ENCODE data around the gene MYT1.
"Not testable (repeated sequence)": the region's sequence is repeated elsewhere in the genome, so short reads cannot be mapped to it uniquely, and the experiment has no call there.

MYT1 gene

DNA sequence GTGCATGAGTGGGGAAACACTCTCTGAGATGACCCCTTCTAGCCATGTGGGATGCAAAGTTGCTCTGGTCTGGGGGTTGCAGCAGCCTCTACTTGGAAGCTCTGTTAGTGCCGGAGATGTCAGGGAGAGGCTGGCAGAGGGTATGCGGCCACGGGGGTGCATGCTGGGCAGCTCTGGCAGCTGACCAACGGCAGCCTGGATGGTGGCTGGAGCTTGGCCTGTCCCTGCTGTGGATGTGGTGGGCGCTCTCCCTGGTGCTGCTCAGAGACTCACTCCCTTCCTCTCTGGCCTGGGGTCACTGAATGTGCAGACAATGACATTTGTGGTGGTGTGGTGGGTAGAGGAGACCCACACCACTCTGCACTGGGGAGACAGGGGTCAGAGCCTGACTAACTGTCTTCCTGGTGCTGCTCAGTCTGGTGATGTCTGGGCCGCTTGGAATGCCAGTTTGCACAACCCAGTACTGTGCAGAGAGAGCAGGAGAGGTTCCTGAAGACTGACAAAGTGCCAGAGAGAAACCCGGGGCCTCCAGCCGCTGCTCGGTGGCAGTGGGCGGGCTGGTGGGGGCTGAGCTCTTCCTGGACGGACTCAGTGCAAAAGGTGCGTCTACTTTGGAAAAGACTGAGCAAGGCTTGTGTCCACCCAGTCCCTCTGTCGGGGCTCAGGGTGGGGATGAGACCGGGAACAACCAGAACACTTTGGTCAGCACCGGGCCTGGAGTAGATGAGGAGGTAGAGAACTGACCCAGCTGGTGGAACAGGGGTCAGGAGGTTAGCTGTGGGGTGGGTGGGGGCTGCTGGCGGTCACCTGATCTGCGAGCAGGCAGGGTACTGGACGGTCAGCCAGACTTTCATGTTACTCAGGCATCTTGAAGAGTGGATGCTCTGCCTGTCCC, 2.7 kb downstream of the MYT1 start:
- in situ Hi-C loops (cut with MboI; ENCODE audit: low sequenced_read_pairs): no loop called here

DNA sequence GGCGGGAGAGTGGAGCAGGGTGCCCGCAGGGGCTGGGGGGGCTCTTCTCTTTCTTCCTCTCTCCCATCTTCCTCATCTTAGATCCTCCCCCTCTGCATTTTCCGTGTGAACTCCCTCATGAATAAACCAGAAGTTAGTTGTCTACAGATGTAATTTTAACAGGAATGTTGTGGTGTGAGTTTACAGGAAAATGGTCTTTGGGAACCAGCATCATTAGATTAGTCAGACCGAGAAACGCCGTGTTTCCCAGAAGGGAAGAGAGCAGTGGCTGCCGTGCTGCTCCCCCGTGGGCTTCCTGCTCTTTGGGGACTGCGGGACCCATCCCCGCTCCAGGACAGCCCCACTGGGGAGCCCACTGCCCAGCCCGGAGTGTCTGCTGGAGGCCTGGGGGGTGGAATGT, 3.4 kb downstream of the MYT1 start:
- in situ Hi-C loops (cut with MboI; ENCODE audit: low sequenced_read_pairs): no loop called here

DNA sequence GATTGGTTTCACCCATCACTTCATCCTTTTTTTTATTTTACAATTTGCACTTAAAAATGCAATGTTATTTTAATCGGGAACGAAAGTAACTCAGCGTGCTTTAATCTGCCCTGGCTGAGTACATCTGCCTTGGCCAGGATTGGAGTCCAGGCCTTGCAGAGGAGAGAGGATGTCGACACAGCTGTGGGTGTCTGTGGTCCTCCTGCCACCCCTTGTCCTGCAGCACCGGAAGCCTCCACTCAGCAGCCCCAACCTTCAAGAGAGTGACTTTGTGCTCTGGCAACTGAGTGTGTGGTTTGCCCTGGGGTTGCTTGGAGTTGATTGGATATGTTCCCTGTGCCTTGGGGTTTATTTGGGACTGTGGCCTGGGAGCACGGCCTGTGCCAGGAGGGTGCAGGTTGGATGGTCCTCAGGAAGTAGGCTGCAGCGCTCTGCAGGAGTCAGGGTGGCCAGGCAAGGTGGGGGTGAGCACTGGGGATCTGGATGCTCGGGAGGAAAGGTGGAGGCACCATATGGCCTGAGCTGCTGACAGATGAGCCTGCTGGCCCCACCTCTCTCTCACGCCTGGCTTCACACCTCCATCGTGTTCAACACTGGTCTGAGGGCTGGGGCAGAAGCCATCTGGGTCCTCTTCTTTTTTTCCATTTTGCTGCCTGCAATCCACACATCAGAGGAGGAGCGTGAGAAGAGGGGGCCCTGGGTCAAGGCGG, 4.3 kb downstream of the MYT1 start:
- in situ Hi-C loops (cut with MboI; ENCODE audit: low sequenced_read_pairs): no loop called here

DNA sequence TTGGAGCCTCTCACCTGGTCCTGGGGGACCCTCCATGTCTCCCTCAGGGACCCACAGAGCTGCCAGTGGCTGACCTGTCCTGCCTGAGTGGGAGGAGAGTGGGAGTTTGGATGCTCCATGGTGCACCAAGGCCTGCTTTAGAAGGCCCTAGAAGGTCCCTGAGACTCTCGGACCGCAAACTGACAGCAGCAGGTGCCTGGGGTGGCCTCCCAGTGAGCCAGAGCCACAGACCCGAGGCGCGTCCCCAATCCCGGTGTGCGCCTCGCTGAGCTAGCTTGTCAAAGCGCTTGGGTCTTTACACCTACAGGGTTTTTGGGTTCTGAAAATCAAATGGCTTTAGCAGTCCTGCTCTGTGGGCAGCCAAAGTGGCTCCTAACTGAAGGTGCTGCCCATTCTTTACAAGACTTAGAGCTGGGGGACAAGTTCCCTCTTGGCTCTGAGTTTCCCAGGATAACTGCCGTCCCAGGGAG, 4.9 kb downstream of the MYT1 start:
- in situ Hi-C loops (cut with MboI; ENCODE audit: low sequenced_read_pairs): no loop called here

DNA sequence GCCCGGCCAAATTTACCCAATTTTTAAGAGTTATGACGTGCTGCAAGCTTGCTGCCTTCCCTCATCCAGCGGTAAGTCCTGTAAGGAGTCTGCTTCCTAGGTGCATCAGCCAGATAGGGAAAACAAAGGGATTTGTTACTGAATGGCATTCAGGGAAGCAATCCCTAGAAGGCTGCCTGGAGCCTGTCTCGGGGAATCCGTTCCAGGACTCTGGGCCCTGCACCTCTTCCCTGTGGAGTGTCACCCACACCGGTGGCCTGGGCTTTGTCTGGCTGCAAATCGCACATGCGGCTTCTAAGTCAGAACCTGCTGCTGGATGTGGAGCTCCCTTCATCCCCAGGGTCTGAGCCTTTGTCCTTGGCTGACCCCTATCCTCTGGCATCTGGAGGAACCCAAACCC, 7.0 kb downstream of the MYT1 start:
- in situ Hi-C loops (cut with MboI; ENCODE audit: low sequenced_read_pairs): no loop called here

DNA sequence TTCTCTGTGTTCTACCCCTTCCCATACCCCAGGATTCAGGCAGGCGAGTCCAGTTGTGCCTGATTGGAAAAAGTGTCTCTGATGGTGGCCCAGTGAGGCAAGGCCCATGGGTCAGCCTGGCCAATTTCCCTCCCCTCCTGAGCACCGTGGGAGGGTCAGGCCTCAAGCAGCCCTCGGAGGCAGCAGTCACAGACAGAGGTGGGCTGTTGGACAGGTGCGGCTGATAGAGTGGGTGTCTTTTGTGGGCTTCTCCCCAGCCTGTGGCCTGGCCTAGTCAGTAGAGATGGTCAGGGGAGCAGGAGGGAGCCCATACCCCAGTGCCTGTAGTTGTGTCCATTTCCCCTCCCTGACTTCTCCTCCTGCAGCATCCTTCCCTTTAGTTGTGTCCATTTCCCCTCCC, 8.9 kb downstream of the MYT1 start:
- in situ Hi-C loops (cut with MboI; ENCODE audit: low sequenced_read_pairs): no loop called here

DNA sequence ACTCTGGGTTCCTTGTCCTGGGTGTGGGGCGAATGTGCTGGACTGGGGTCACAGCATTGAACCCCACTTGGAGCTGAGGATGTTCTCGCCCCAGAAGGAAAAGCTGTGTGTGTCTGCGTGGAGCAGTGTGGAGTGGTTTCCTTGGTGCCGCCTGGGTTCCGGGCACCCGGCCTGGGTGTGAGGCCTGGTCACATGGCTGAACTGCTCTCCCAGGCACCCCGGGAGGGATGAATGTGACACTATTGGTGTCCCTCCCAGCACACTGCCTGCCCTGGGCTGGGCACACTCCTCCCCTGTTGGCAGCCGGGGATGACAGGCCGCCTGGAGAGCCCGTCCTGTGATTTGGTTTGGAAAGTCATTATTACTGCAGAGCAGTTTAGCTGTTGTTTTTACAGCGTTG, 12.3 kb downstream of the MYT1 start:
- in situ Hi-C loops (cut with MboI; ENCODE audit: low sequenced_read_pairs): no loop called here

DNA sequence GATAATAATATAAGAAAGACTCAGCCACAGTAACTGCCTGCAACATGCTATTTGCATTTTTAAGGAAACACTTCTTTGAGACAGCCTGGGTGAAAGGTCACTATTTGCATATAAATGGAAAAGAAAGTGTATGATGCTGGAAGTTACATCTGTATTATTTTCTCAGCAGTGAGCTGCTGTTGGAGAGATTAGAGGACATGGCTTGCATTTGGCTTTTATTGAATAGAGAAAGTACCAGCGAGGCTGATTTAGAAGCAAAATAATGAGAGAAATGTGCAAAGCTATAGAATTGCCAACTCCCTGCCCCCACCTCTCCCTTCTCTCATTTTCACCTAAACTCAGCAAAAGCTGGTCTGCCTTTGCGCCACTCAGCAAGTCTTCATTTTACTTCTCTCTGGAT, 12.7 kb downstream of the MYT1 start:
- in situ Hi-C loops (cut with MboI; ENCODE audit: low sequenced_read_pairs): no loop called here

DNA sequence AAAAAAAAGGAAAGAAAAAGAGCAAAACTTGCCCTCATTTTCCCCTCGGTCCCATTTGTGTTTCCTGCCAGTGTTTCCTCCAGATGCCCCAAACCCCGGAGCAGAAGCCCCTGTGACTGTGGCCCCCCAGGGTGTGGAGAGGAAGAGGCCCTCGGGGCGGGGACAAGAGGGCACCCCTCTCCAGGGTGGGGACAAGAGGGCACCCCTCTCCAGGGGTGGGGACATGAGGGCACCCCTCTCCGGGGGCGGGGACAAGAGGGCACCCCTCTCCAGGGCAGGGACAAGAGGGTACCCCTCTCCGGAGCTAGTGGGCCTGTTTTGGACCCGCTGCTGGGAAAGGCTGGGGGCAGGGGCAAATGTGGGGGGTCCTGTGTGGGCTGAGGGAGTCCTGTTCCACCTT, 13.1 kb downstream of the MYT1 start:
- in situ Hi-C loops (cut with MboI; ENCODE audit: low sequenced_read_pairs): no loop called here

DNA sequence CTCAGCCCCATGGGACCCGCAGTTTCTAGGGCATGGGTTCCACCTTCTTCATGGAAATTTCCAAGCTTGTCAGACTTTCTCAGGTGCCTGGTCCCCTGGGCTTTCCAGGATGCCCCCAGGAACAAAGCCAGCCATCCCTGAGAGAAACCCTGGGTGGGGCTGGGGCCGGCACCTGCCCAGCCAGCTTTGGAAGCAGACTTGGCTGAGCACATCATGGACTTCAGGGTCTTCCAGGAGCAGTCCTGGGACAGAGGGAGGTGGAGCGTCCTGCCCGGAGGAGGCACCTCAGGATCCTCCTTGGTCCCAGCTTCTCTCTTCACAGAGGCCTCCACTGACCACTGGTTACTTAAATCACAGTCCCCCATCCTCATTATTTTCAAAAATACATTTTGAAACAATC, 13.5 kb downstream of the MYT1 start:
- in situ Hi-C loops (cut with MboI; ENCODE audit: low sequenced_read_pairs): no loop called here

DNA sequence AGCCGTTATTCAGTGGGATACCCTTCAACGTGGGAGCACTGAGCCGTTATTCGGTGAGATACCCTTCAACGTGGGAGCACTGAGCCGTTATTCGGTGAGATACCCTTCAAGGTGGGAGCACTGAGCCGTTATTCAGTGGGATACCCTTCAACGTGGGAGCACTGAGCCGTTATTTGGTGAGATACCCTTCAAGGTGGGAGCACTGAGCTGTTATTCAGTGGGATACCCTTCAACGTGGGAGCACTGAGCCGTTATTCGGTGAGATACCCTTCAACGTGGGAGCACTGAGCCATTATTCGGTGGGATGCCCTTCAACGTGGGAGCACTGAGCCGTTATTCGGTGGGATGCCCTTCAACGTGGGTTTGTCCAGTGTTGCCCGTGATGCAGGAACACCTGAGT, 14.7 kb downstream of the MYT1 start:
- in situ Hi-C loops (cut with MboI; ENCODE audit: low sequenced_read_pairs): not testable (repeated sequence)

DNA sequence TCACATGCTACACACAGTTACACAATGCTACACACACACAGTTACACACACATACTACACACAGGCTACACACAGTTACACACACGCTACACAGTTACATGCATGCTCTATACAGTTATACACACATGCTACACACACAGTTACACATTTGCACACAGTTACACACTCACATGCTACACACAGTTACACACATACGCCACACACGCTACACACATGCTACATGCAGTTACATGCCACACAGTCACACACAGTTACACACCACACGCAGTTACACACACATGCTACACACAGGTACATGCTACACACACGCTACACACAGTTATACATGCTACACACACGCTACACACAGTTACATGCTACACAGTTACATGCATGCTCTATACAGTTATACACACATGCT, 15.6 kb downstream of the MYT1 start:
- in situ Hi-C loops (cut with MboI; ENCODE audit: low sequenced_read_pairs): no loop called here

DNA sequence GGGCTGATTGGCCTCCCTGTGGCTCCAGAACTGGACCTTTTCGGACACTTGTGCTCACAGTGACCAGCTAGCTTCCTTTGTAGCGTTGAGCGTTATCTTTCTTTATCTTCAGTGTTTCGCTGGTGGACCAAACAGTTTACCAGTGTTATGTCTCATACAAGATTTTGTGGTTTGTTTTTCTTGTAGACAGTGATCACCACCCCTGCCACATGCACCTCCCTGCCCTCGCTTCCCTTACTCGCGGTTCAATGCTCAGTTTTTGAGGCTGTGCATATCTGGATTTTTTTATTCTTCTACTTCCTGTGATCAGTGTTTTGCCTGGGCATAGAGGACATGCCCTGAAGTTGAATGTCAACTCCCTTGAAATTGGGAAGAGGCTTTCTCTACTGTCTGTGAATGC, 16.4 kb downstream of the MYT1 start:
- in situ Hi-C loops (cut with MboI; ENCODE audit: low sequenced_read_pairs): no loop called here

DNA sequence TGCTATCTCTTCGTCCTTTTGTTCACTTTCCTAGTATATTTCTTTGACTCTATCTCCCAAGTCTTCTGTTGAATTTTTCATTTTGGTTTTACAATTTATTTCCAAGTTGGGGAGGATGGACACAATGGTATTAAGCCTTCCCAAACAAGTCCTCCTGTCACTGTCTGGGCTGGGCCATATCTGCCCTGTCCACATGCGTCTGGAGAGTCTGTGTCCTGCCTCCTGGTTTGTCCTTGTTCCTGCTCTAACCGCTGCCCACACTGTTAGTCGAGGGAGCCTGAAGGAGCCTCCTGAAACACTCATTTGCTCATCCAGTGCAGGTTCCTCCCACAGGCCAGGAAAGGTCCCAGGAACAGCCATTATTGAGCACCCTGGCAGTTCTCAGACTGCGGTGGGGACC, 17.1 kb downstream of the MYT1 start:
- in situ Hi-C loops (cut with MboI; ENCODE audit: low sequenced_read_pairs): no loop called here

DNA sequence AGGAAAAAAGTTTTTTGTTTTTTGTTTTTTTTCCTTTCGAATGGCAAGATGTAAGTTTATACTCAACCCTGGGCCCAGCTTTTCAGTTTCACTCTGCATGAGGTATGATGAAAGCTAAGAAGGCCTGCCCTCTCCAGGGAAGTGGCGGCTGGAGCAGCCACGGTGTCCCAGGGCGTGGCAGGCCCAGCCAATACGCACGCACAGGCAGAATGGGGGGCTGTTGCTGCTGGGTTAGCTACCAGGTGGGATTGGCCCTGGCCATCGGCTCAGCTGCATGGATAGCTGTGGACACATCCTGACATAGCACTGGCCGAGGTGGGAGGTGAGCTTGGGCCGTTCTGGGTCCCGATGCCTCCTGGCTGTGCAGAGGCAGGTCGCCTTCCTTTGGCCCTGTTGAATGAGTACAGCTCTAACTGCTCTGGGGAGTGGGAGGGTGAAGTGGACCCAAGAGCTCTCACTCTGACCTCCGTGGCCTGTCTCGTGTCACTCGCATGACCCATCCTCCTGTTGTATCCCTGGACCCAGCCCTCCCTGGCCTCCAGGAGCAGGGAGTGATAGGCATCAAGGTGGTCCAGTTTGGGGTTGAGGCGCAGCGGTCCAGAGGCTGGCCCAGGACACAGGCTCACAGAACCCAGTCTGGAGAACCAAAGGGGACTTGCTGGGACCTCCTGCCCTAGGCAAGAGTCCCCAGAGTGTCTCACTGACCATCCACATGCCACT, 18.1 kb downstream of the MYT1 start:
- in situ Hi-C loops (cut with MboI; ENCODE audit: low sequenced_read_pairs): no loop called here

DNA sequence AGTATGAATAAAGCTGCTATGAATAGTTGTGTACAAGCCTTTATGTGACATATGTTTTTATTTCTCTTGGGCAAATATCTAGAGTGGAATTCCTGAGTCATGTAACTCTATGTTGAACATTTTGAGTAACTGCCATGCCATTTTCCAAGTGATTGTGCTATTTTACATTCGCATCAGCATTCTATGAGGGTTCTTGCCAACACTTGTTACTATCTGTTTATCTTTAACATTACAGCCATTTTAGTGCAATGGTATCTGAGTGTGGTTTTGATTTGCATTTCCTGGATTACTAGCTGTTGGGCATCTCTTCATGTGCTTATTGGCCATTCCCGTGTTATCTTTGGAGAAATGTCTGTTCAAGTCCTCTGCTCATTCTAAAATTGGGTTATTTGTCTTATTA, 19.1 kb downstream of the MYT1 start:
- in situ Hi-C loops (cut with MboI; ENCODE audit: low sequenced_read_pairs): no loop called here

DNA sequence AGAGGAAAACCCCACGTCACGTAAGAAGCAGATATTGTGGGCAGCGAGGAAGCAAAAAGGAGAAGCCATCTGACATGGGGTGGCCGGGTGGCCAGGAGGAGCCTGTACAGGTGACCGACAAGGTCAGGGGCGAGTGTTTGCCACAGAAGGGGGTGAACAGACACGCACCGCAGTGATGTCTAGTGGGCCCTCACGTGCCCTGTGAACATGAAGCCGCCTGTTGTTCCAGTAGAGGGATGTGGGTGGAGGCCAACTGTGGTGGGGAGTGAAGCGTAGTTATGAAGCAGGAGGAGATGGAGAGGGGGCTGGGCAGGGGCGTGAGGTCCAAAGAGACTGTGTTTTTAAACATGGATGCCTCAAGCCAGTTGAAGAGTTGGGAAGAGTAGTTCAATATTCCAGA, 20.5 kb downstream of the MYT1 start:
- in situ Hi-C loops (cut with MboI; ENCODE audit: low sequenced_read_pairs): no loop called here

DNA sequence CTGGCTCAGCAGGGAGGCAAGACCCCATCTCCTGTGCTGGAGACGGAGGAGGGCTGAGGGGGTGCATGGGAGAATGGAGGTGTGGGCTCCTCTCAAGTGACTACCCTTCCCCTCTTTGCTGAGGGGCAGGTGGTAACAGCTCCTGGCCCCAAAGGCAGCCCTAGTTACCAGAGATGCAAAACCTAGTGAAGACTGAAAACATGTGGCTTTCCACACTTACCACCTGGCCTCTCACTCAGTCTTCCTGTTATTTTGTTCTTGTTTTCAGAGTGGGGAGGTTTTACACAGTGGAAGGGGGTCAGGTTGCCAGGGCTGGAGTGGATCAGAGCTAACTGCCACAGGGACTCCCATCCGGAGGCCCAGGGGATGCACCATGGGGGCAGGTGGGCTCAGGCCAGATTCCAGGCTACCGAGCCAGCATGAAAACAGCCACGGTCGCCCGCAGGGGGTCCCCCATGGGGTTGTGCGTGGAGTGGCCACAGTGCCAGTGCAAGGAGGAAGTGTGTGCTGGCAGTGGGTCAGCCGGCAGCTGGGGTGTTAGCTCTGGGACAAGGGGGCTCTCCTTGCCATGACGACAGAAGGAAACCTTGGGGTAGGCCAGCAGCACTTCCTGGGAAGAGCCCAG, 21.1 kb downstream of the MYT1 start:
- in situ Hi-C loops (cut with MboI; ENCODE audit: low sequenced_read_pairs): no loop called here

DNA sequence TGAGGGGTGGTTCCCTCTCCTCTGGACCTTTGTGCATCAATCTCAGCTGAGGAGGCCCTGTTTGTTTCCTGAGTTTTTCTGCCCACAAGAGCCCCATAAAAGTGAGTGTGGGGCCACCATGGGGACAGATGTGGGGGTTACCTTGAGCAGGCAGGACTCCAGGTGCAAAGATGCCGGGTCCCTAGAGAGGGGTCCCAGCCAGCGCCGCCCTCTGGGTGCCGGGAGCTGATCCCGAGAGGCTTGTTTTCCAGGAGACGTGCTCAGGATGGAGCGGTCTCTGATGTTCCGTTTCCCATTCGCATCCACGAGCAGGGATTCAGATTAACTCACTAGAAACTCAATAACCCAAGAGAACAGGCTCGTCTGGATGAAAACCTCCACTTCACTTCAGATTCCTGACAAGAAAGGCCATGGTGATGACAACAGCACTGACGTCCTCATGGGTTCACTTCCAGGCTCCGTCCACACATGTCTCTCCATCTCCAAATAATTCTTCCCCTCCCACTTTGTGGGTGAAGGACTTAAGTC, 21.9 kb downstream of the MYT1 start:
- in situ Hi-C loops (cut with MboI; ENCODE audit: low sequenced_read_pairs): no loop called here

DNA sequence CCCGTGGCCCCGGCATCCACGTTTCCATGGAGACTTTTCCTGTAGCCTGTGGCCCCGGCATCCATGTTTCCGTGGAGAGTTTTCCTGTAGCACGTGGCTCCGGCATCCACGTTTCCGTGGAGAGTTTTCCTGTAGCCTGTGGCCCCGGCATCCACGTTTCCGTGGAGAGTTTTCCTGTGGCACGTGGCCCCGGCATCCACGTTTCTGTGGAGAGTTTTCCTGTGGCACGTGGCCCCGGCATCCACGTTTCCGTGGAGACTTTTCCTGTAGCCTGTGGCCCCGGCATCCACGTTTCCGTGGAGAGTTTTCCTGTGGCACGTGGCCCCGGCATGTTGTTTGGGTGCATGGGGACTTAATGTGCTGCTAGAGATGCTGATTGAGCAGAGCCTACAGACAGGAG, 23.0 kb downstream of the MYT1 start:
- in situ Hi-C loops (cut with MboI; ENCODE audit: low sequenced_read_pairs): not testable (repeated sequence)

DNA sequence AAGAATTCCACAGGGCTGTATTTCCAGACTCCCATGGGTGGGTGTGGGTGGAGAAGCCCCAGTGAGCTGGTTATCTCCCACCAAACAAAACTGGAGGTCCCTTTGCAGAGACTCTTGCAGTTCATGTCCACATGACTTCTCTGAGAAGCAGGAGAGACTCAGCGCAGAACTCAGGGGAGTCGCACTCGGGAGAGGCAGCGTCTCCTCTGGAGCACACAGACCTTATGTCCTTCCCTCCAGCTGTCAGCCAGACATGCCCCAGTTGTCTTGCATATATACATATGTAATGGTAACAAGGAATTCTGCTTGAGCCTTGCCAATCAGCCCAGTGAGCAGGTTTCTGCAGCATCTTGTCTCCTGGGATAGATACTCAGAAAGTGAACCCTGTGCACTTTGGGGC, 23.8 kb downstream of the MYT1 start:
- in situ Hi-C loops (cut with MboI; ENCODE audit: low sequenced_read_pairs): no loop called here

Measured in HL-60/S4 (cell line).